ENCODE results near the gene CDO1.

DNA sequence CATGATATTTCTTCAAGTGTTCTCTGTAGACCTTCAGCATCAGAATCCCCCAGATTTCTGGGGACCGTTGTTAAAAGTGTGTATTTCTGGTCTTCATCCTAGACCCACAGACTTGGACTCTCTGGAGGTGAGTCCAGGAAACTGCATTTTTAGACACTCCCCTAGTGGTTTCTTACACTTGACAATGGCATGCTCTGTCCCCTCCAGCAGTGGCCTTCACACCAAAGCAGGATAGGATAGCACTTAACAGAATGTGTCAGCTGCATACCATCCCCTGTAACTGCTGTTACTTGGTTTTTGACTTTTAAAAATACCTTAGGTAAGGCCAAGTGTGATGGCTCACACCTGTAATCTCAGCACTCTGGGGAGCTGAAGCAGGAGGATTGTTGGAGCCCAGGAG lies 20.8 kb downstream of the CDO1 start:
- TF ChIP-seq POLR2A (IDR thresholded peaks at IDR 0.05) (no peak), CTCF (IDR thresholded peaks at IDR 0.05) (no peak)

All from Peyer's patch (tissue), 4 donors.